Measurements from ENCODE around the gene APOL1.
"Not testable (repeated sequence)": the region's sequence is repeated elsewhere in the genome, so short reads cannot be mapped to it uniquely, and the experiment has no call there.

The APOL1 gene

GRCh38 chr22:36224245-36224644 is 28.7 kb upstream of the APOL1 start:
- in situ Hi-C loops (cut with MboI; ENCODE audit: low sequenced_read_pairs): no loop called here

DNA sequence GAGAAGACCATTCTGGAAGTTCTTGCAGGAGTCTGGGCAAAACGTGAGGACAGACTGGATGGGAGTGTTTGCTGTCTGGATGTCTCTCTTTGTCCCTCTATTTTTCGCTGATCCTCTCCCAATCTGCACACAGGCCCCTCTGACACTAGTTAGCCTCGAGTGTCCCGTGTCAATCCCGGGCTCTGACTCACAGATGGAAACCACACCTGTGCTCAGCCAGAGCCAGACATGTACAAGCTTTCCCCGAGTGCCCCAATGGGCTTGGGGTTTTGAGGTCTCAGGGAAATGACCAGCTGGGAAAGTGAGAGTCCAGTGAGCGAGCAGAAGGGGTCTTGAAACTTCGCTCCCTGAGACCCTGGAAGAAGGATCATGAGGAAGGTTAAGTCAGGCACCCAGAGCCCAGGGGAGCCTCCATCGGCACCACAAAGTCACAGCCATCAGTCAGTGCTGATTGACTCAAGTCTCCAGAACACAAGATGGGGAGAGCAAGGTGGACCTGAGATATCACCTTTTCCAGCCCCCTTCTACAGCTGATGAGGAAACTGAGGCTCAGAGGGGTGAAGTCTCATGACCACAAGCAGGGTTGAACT is 27.5 kb upstream of the APOL1 start:
- in situ Hi-C loops (cut with MboI; ENCODE audit: low sequenced_read_pairs): no loop called here

GRCh38 chr22:36226189-36226588 is 26.7 kb upstream of the APOL1 start:
- in situ Hi-C loops (cut with MboI; ENCODE audit: low sequenced_read_pairs): no loop called here

- in situ Hi-C loops (cut with MboI; ENCODE audit: low sequenced_read_pairs): no loop called here
Measured at GRCh38 chr22:36227396-36227795, 25.5 kb upstream of the APOL1 start.

- in situ Hi-C loops (cut with MboI; ENCODE audit: low sequenced_read_pairs): no loop called here
Measured at GRCh38 chr22:36227806-36228205, 25.1 kb upstream of the APOL1 start.

- in situ Hi-C loops (cut with MboI; ENCODE audit: low sequenced_read_pairs): not testable (repeated sequence)
Measured at GRCh38 chr22:36228369-36228768, 24.6 kb upstream of the APOL1 start.

GRCh38 chr22:36228944-36229343 is 24.0 kb upstream of the APOL1 start:
- in situ Hi-C loops (cut with MboI; ENCODE audit: low sequenced_read_pairs): no loop called here

DNA sequence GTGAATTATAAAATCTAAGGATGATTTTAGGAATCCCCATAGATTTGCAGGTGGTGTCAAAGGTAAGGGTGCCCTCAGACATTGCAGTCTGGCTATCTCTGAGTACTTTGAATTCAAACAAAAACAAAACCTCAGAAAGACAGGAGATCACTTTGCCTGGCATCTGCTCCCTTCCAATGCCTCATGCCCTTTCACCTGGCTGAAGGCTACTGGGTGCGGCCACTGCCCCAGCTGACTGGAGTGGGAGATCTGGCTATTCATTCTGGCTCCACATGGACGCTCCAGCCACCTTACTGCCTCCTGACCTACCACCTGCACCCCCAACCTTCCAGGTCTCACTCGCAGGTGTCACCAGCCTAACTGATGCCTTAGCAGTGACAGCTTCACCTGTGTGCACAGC is 23.3 kb upstream of the APOL1 start:
- in situ Hi-C loops (cut with MboI; ENCODE audit: low sequenced_read_pairs): not testable (repeated sequence)

DNA sequence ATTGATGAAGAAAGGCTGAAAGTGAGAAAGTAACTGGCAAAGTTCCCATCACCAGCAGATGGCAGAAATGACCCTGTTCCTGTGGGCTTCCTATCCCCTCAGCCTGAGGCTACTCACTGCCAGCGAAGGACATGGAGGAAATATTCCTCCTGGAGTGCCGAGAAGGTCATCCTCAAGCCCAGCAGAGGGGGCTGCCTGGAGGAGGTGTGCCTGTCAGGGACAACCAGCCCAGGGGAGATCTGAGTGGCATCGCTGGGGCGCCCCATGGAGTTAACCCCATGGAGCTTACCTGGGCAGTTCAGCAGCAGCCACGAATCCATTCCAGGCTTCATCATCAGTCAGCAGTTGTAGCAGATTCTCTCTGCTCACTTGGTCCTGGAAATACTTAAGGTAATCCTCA is 21.9 kb upstream of the APOL1 start:
- in situ Hi-C loops (cut with MboI; ENCODE audit: low sequenced_read_pairs): not testable (repeated sequence)

- in situ Hi-C loops (cut with MboI; ENCODE audit: low sequenced_read_pairs): no loop called here
Measured at GRCh38 chr22:36232715-36233401, 20.1 kb upstream of the APOL1 start.

- in situ Hi-C loops (cut with MboI; ENCODE audit: low sequenced_read_pairs): no loop called here
Measured at GRCh38 chr22:36233796-36234195, 19.1 kb upstream of the APOL1 start.

GRCh38 chr22:36234213-36234612 is 18.7 kb upstream of the APOL1 start:
- in situ Hi-C loops (cut with MboI; ENCODE audit: low sequenced_read_pairs): no loop called here

GRCh38 chr22:36234919-36235318 is 18.0 kb upstream of the APOL1 start:
- in situ Hi-C loops (cut with MboI; ENCODE audit: low sequenced_read_pairs): no loop called here

DNA sequence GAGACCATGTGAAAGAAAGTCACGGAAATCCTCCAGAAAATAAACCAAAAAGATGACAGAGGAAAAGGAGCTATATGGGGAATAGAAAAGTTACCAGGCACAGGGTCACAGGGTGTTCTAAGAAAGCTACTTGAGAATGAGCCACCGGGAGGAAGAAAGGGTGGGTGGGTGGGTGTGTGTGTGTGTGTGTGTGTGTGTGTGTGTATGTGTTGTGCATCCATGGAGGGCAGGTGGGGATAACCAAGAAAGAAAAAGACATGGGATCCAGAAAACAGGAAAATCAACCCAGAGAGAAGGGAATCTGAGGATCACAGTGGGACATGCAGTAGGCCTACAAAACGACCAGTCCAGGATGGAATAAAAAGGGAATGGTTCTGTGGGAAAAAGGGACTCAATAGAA is 17.3 kb upstream of the APOL1 start:
- in situ Hi-C loops (cut with MboI; ENCODE audit: low sequenced_read_pairs): no loop called here

GRCh38 chr22:36236388-36237319 is 16.3 kb upstream of the APOL1 start:
- in situ Hi-C loops (cut with MboI; ENCODE audit: low sequenced_read_pairs): no loop called here

- in situ Hi-C loops (cut with MboI; ENCODE audit: low sequenced_read_pairs): no loop called here
Measured at GRCh38 chr22:36237462-36238372, 15.2 kb upstream of the APOL1 start.

DNA sequence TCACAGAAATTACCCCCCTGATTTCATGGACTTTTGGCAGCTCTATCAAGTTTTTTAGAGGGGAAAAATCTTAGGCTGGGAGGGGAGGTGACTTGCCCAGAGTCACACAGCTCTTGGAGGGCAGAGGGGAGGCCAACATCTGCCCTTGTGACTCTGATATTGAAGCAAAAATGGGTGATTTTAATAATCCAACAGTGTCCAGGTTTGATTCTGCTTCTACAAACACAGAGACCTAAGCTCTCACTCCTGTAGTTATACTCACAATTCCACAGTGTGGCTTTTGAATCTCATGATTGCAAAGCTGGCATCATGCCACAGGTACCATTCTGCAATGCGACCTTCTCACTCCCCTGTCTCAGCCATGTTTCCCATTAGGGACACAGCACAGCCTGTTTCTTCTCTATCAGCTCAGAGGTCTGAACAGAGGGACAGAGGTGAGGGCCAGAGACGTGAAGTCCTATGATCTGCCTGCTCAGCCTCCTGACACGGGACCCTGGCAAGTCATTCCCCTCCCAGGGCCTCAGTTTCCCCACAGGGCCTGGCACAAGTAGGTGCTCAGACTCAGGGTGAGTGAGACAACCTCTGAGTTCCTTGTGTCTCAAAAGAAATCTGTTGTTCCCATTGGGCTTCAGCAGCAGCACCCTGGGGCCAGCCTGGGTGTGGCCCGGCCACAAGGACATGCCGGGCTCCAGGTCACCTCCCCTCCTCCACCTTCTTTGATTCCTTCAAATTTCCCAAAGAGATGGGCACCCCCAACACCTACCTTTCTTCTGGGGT is 14.4 kb upstream of the APOL1 start:
- in situ Hi-C loops (cut with MboI; ENCODE audit: low sequenced_read_pairs): no loop called here

- in situ Hi-C loops (cut with MboI; ENCODE audit: low sequenced_read_pairs): no loop called here
Measured at GRCh38 chr22:36239150-36239400, 13.9 kb upstream of the APOL1 start.

DNA sequence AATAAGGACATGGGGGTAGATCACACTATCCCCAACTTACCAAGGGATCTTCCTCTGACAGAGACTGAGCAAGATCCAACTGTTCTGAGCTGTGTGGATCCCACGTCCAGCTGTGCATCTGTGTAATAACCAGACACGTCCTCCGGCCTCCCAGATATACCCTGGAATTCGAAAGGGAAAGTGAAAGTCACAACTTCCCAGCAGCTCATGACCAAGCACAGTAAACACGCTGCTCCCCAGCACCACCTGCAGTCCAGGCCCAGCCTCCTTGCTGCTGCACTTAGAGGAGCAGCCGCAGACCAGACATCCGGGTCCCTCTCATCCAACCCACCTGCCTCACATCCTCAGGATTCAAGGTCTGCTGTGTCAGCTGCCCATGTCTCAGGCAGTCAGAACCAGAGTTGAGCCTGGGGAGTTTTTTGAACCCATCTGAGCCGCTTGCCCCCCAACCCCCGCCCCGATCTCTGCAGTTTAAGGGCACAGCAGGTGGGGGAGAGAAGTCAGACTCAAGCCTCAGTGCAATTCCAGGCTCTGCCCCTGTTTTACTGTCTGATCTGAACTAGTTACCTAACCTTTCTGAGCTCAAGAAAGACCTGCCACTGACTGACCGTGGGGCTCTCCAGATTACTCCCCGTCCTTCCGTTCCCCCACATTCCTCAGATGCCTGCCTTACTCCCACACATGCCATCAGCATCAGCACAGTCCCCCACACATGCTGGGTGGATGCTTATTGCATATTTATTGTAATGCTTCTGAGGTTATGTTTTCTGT is 13.3 kb upstream of the APOL1 start, which contains the start of gene APOL2:
Gene APOL2, minus strand, starts transcription at position 127 of the 771 bp plus-strand sequence. CDS start 6,365 bp downstream, outside the sequence.
- in situ Hi-C loops (cut with MboI; ENCODE audit: low sequenced_read_pairs): no loop called here
